ENCODE results near the gene DGUOK. TPM values are rescaled to one million over a fixed set of nuclear protein-coding genes. Genes with fewer than 3 reads are reported as not detected.

The DGUOK gene
- polyA plus RNA-seq, 1 donor from 2014 or later = 168 TPM

GRCh38 chr2:73896362-73897239 lies 30.1 kb upstream of the DGUOK start:
- Histone ChIP-seq H3K4me3 (ENCODE audit: low read length) (no peak overlapping the region), H3K27me3 (ENCODE audit: insufficient read depth, low read depth, low read length) (no peaks in the 10 kb centered on the region), H3K4me2 (ENCODE audit: low read length) (no peak overlapping the region), H3K27ac (ENCODE audit: low read length) (no peak overlapping the region), H3K9ac (ENCODE audit: low read length) (no peak overlapping the region), H3K9me2 (ENCODE audit: insufficient read depth, low read length) (no peaks in the 10 kb centered on the region), H3K36me3 (ENCODE audit: insufficient read depth, low read length) (no peaks in the 10 kb centered on the region), H3K9me3 (ENCODE audit: low read length) (no peaks in the 10 kb centered on the region), H2AFZ (ENCODE audit: low read depth, low read length) (no peak overlapping the region), H4K20me1 (ENCODE audit: insufficient read depth) (no peaks in the 10 kb centered on the region), H3F3A (ENCODE audit: insufficient read depth, low read length, poor library complexity, severe bottlenecking) (no peaks in the 10 kb centered on the region), H3K79me2 (replicated peaks; ENCODE audit: insufficient read depth, low read length) (no peaks in the 10 kb centered on the region)
- TF ChIP-seq REST (IDR thresholded peaks at IDR 0.05; ENCODE audit: borderline replicate concordance) (no peak), SMC3 (conservative IDR thresholded peaks at IDR 0.05; ENCODE audit: poor library complexity) (no peak), EZH2 (IDR thresholded peaks at IDR 0.05; ENCODE audit: borderline replicate concordance, insufficient read depth, low read length, poor library complexity, severe bottlenecking) (no peak), CTCF (IDR thresholded peaks at IDR 0.05; ENCODE audit: poor library complexity, severe bottlenecking) (no peak), RAD21 (conservative IDR thresholded peaks at IDR 0.05) (no peak), MXI1 (conservative IDR thresholded peaks at IDR 0.05; ENCODE audit: poor library complexity, severe bottlenecking) (no peak), EP300 (conservative IDR thresholded peaks at IDR 0.05; ENCODE audit: poor library complexity, severe bottlenecking) (no peak), TAF1 (IDR thresholded peaks at IDR 0.05; ENCODE audit: low read depth) (no peak), POLR2AphosphoS5 (IDR thresholded peaks at IDR 0.05) (no peak)

GRCh38 chr2:73897240-73897583 lies 29.5 kb upstream of the DGUOK start:
- H4K20me1 ChIP-seq (ENCODE audit: insufficient read depth) = no peaks in the 10 kb centered on the region
- no peaks in the 10 kb centered on the region for H3K36me3 ChIP-seq (ENCODE audit: insufficient read depth, low read length)
- H3F3A ChIP-seq (ENCODE audit: insufficient read depth, low read length, poor library complexity, severe bottlenecking) = no peaks in the 10 kb centered on the region
- H3K4me2 ChIP-seq (ENCODE audit: low read length) = no peak overlapping the region
- H3K9ac ChIP-seq (ENCODE audit: low read length) = no peak overlapping the region
- H2AFZ ChIP-seq (ENCODE audit: low read depth, low read length) = no peak overlapping the region
- H3K9me2 ChIP-seq (ENCODE audit: insufficient read depth, low read length) = no peaks in the 10 kb centered on the region
- H3K27ac ChIP-seq (ENCODE audit: low read length) = no peak overlapping the region
- H3K9me3 ChIP-seq (ENCODE audit: low read length) = no peaks in the 10 kb centered on the region
- H3K79me2 ChIP-seq (replicated peaks; ENCODE audit: insufficient read depth, low read length) = no peaks in the 10 kb centered on the region
- no peaks in the 10 kb centered on the region for H3K27me3 ChIP-seq (ENCODE audit: insufficient read depth, low read depth, low read length)
- no peak overlapping the region for H3K4me3 ChIP-seq (ENCODE audit: low read length)
- TF ChIP-seq SMC3 (conservative IDR thresholded peaks at IDR 0.05; ENCODE audit: poor library complexity) (no peak), POLR2AphosphoS5 (IDR thresholded peaks at IDR 0.05) (no peak), TAF1 (IDR thresholded peaks at IDR 0.05; ENCODE audit: low read depth) (no peak), RAD21 (conservative IDR thresholded peaks at IDR 0.05) (no peak), EZH2 (IDR thresholded peaks at IDR 0.05; ENCODE audit: borderline replicate concordance, insufficient read depth, low read length, poor library complexity, severe bottlenecking) (no peak), MXI1 (conservative IDR thresholded peaks at IDR 0.05; ENCODE audit: poor library complexity, severe bottlenecking) (no peak), CTCF (IDR thresholded peaks at IDR 0.05; ENCODE audit: poor library complexity, severe bottlenecking) (no peak), EP300 (conservative IDR thresholded peaks at IDR 0.05; ENCODE audit: poor library complexity, severe bottlenecking) (no peak)

Measured in neural cell (in vitro differentiated cells).